Right renal pelvis (tissue), 4 donors: Measurements from ENCODE around the gene SPX. TPM values are rescaled to one million over a fixed set of nuclear protein-coding genes. Genes with fewer than 3 reads are reported as not detected.

ENCODE experiments used
- DNase-seq, 4 donors: peaks; one replicate each; pipeline ENCODE4 v3.0.0-alpha.2; 2013; ENCODE audit warnings: low read depth in 4 of 4, low spot score in 3 of 4, missing footprints in 1 of 4
- polyA plus RNA-seq, 4 donors: library from polyadenylated mRNA; unstranded; fragments of 120-200 nt; gene quantifications; one replicate each; pipeline ENCODE4 v1.2.1, GENCODE V29; 2013; ENCODE audit not compliant: insufficient read length in 4 of 4

Gene SPX
- polyA plus RNA-seq, 4 donors: 13.5 to 22.9 (median 19.3) TPM

DNA sequence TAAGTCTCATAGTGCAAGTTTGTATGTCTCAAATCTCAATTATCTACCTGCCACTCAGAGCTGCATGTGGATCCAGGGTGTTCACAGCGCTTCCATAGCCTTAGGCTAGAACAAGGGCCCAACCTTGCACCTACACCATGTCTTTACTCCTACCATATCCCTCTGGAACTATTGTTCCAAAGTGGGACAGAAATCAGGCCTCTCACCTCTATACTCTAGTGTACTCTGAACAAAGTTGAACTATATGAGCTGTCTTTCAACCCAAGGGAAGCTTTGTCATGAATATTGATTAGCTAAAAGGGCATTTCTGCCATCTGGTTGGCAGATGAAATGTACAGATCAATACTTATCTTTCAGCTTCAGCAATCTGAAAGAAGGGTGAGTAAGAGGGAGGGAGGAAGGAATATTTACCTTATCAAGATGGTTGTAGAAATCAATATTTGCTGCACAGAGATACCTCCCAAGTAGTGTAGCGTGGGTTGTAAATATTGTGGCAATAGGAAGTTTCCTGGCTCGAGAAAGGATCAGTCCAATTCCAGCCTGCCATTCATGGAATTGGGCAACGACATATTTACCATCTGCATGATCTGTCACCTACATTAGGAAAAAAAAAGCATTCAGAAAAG, 47.8 kb downstream of the SPX start:
- DNase-seq: no peak

DNA sequence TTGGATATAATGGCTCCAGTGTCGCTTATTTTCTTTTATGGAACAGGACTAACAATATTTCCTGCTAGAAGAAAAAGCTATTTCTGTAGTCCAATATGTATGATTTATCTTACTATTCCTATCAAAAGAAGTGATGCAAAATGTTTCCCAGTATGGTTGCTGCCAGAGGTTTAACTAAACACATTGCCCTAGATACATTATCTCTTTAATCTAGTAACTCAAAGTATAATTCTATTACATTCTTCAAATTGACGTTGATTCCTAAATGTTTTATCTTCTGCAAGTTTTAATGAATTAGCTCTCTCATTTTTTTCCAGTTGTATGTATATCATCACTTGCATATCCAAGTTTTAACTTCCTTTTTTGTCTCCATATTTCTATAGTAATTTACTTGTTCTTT, 50.3 kb downstream of the SPX start:
- DNase-seq: no peak

DNA sequence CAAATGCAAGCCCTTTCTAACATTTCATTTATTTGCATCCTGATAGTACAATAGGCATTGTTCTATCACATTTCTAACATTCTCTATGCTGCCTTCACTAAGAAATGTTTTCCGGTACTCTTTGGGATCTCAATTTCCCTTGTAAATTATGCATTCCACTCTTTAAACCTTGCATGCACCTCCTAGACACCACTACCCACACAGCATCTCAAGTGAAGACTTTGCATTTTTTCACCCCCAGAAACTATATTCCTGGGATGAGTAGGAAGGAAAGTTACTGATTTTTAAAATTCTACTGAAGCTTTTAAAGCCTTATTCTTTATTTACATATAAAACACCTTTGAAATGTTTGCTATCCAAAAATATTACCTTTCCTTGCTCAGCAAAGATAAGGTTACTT, 51.4 kb downstream of the SPX start:
- no peak for DNase-seq

DNA sequence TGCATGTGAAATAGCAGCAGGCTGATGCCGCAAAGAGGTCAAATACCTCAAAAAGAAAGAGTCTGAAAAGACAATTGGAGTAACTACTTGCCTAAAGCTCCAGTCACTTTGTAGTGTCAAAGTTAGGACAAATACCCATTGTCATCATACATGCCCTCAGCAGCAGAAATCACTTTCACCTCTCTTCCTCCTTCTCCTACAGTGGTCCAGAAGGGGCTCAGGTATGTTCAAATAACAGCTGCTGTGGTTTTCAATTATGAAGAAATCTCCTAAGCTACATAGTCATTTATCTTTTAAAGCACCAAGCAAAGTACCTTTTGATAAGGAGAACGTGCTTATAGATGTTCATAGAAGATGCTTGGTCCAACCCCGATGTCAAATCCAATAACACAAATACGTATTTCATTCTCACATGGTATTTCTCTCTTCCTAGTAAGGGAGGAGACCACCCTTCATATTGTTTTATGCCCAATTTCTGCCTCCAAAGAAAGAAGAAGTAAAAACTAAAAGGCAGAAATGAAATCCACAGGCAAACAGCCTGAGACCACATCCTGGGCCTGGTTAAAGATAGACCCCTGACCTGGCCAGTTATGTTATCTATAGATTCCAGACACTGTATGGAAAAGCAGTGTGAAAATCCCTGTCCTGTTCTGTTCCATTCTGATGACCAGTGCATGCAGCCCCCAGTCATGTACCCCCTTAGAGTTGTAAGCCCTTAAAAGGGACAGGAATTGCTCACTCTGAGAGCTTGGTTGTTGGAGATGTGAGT, 54.8 kb downstream of the SPX start:
- DNase-seq: no peak

Other genes with a start within 250 kb of the SPX start
- 1 to 10 TPM in 1 of 4 donors, under 1 TPM in 3; 0.09 to 1.1 (median 0.18) TPM for gene SLCO1A2, start 191.4 kb upstream of the SPX start, polyA plus RNA-seq
- not detected for gene IAPP, start 153.4 kb upstream of the SPX start, polyA plus RNA-seq
- gene PYROXD1, start 88.6 kb upstream of the SPX start, polyA plus RNA-seq: 10 to 100 TPM; 18.0 to 21.6 (median 19.3) TPM
- 10 to 100 TPM; 29.1 to 35.1 (median 33.5) TPM for gene RECQL, start 24.7 kb upstream of the SPX start, polyA plus RNA-seq
- gene GOLT1B, start 24.5 kb upstream of the SPX start, polyA plus RNA-seq: 10 to 100 TPM; 33.8 to 51.6 (median 45.2) TPM
- gene GYS2, start 78.6 kb downstream of the SPX start, polyA plus RNA-seq: under 1 TPM in 1 of 4 donors, not detected in 3; 0.28 TPM
- gene LDHB, start 131.5 kb downstream of the SPX start, polyA plus RNA-seq: 1,000 to 10,000 TPM; 1,491 to 1,595 (median 1,546) TPM
- 10 to 100 TPM; 19.3 to 22.8 (median 21.0) TPM for gene KCNJ8, start 248.4 kb downstream of the SPX start, polyA plus RNA-seq